GM19351 (cell line): ENCODE measurements around the gene RGS19.

Experiments
- ATAC-seq: cut with Tn5 transposase; IDR thresholded peaks from one replicate; pipeline ENCODE4 v1.9.1; 2021; ENCODE audit warnings: mild to moderate bottlenecking, moderate library complexity; ENCODE audit not compliant: unreplicated experiment

RGS19 gene

GRCh38 chr20:64050261-64051032 is 28.9 kb downstream of the RGS19 start:
- ATAC-seq = no peak

DNA sequence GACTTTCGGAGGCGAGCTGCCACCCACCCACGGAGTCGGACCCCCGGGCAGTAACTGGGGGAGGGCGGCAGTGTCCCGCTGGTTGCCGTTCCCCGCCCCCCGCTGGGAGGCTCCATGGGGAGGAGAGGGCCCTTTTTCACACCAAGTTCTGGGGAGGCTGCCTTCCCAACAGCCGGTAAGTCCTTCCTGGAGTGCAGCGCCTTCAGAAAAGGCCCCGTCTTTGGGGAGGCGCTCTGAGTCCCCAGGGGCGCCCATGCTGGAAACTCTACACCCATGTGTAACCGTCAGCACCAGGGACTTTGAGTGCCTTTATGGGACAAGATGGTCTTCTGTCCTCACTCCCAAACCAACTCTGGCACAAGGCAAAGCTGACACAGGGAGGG is 29.4 kb downstream of the RGS19 start:
- no peak for ATAC-seq

- no peak for ATAC-seq
Measured at GRCh38 chr20:64049060-64049877, 30.0 kb downstream of the RGS19 start, which contains the start of gene SOX18. TSS of gene SOX18 (minus strand) at chr20:64049639. CDS start at chr20:64049516, 123 bp downstream.

- ATAC-seq = no peak
Measured at GRCh38 chr20:64048402-64049044, 30.8 kb downstream of the RGS19 start.

- no peak for ATAC-seq
Measured at GRCh38 chr20:64047968-64048401, 31.3 kb downstream of the RGS19 start.

- ATAC-seq = no peak
Measured at GRCh38 chr20:64047046-64047389, 32.3 kb downstream of the RGS19 start.

DNA sequence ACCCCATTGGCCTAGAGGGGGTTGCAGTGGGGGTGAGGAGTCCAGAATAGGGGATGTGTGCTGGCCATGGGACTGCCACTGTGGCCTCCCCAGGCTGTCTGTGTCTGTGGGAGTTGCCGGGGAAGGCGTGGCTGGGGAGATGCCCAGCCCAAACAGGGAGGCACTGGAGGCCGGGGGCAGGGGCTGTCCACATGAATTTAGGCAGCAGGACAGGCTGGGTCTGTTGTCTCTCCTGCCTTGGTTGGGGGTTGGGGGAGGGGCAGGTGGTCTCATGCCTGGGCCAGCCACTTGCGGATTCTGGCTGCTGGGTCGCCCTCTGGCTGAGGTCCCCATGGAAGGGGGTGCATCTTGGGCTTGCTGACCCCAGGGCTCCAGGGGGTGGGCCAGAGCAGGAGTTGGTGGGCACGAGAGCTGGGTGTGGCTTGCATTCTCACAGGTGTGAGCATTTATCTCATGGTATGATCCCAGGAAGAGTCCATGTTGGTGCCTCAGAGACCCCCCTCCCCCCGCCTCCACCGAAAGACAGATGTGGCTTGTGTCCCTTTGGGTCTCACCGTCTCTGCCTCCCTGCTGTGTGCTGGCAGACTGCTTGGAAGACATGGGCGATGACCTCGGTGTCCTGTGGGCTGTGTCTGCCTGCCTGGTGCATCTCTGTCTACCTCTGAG is 33.8 kb downstream of the RGS19 start:
- ATAC-seq = no peak

DNA sequence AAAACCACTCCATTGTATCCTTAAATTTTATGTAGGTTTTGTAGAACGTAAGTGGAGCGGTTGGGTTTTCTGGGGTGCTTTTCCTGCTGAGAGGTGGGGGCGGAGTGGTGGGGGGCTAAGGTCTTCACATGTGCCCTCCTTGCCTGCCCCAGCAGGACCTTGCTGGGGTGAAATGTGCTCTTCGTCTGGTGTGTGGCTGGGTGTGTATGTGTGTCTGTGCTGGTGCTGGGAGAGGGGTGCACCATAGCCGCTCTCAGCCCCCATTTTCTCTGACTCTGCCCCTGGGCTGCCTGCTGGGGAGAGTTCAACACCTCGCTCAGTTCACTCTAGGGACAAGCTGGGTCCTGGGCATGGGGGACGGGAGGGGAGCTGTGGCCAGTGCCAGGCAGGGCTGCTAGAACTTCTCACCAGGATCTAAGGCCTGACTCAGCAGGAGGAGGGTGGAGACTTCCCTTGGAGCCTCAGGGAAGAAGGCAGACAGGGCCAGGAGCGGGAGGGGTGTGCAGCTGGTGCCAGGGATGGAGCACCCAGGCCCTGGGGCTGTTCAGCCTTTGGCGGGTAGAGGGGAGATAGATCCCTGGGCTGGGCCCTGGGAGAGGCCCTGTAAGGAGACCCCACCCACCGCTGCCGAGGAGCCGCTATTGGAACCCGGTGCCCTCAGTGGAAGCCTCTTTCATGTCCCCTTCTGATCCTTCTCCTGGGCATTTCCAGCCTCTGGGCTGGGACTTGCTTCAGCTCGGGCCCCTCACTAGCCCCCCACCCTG is 34.7 kb downstream of the RGS19 start:
- no peak for ATAC-seq

GRCh38 chr20:64043768-64044167 is 35.5 kb downstream of the RGS19 start:
- no peak for ATAC-seq

- no peak for ATAC-seq
Measured at GRCh38 chr20:64042054-64042781, 37.1 kb downstream of the RGS19 start.

DNA sequence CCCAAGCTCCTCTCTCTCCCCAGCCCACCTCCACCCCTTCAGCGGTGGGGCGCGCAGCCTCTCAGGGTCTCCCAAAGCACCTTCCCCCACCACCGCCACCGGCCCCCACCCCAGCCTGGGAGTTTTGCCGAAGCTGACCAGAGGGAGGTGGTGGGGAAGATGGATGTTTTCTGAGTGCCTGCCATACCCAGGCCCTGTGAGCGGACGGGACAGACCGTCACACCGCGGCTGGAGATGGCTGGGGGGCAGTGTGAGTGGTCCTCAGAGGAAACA is 37.6 kb downstream of the RGS19 start:
- ATAC-seq = no peak

DNA sequence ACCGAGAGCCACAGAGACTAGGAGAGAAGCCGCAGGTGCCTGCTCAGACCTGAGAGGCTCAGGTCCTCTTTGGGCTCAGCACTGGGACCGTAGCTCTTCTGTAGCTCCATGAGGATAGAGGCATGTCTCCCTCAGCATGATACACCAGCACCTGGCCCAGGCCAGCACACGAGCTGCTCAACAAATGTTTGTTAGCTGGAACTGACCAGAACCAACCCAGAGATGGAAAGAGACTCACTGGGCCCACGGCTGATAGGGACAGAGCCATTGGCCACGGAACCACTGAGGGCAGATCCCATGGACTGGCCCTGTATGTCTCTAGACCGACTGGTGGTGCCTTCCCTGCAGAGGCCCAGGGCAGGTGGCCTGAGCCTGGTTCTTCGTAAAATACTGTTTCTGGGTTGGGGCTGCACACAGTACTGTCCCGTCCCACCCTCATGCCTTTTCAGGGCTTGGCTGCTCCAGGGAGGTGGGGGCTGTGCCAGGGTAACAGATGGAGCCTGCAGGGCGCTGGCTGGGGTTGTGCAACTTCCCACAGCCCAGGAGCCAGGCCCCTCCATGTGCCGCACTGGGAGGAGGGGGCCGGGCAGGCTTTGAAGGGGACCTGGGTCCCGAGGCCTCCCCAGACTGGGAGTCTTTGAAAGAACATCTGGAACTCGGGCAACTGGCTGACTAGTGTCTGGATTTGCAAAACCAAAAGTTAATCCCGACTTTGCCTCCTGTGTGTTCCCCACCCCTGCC is 38.1 kb downstream of the RGS19 start:
- no peak for ATAC-seq

DNA sequence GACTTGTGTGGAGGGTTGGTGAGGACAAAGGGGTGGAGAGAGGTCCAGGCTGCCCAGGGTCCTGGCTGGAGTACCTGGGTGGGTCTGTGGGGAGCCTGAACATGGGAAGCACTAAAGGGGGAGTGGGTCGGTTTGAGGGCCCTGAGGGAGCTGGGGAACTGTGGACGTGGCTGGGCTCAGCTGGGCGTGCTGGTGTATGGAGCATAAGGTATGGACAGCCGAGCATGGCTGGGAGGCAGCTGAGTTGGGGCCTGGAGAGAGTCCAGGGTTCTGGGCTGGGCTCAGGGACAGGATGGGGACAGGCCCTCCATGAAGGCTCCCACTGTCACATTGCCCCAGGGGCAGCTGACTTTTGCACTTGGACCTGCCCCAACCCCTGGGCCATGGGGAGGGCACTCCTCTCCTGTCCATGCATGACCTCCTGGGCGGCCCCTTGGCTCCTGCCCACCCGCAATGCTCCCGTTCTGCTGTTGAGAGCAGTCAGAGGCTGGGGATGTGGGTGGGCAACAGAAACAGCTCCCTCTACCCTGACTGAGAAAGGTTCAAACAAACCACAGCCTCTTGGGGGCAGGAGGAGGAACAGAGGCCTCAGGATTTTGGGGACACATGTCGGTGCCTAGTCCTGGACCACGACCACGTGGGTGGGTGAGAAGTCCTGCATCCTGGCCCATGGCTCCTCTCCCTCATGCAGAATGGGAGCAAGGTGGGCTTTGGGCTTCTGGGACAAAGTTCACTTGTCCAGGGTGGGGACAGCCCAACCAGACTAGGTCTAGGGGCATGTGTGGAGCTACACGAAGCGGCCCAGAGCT is 38.9 kb downstream of the RGS19 start:
- no peak for ATAC-seq

GRCh38 chr20:64039293-64040160 is 39.8 kb downstream of the RGS19 start:
- no peak for ATAC-seq

DNA sequence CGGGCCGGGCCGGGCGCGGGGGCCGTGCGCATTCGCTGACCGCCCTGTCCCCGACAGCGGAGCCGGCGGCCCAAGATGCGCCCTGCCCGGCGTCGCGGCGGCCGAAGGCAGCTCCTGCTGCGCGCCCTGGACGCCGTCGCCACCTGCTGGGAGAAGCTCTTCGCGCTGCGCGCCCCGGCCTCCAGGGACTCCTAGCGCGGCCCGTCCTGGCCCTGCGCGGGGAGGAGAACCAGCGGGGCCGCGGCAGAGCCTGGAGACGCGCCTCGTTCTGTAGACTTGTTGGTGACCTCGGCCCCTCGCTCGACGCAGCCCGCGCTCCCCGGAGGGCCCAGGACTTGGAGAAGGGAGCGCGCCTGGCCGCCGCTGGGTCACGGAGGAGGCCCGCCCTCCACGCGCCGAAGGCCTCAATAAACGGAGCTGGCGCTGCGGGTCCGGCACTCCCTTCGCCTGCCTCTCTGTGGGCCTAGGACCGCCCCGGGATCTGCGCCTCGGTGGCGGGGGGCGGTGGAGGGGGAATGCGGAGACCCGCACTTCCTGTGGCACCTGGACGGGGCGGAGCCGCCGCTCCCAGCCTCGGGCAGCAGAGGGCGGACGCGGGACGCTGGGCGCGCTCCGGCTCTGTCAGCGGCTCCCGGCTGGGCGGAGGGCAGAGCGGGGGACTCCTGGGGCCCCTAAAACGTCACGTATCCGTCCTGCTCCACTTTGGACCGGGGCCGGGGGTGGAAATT is 40.6 kb downstream of the RGS19 start:
- peak; percentile 50 for ATAC-seq

GRCh38 chr20:64038224-64038564 is 41.1 kb downstream of the RGS19 start:
- ATAC-seq = peak; percentile 35
